ENCODE data around the gene PRAF2.

PRAF2 gene

GRCh38 chrX:49072712-49073095 is 1.1 kb downstream of the PRAF2 start:
- DNase-seq (ENCODE audit: low read depth in 2 of 2), result no peak

DNA sequence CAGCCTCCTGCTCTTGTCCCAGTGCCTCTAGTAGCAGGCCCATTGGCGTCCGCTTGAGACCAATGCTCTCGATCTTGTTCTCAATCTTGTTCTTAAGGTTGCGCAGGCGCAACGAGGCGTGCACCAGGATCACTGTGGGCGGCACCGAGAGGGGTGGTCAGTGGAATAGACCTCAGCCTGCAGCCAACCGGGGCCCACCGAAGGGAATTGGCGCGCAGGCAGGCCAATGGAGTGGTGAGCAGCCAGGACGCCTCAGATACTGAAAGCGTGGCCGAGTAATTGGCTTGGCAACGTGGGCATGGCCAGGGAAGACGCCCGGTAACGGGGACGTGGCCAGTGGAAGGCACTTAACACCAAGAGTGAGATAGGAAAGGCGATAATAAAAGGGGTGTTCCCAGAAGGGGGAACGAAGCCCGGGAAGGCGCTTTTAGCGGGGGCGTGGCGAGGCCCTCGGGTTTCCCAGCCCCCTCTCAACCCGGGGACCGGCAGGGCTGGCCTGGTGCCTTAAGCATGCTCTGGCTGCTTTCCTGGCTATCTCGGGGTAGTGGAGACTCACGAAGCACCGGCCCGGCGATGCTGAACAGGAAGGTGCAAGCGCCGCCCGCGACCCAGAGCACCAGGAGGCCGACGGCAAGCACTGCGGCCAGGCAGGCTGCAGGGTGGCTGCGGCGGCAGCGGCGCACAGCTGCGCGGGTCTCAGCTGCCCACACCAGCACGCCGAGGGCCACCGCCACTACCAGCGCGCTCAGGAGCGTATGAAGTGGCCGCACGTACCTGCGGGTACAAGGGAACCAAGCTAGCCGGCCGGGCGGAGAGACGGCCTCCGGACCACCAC is 1.7 kb downstream of the PRAF2 start:
- DNase-seq (ENCODE audit: low read depth in 2 of 2), result no peak

DNA sequence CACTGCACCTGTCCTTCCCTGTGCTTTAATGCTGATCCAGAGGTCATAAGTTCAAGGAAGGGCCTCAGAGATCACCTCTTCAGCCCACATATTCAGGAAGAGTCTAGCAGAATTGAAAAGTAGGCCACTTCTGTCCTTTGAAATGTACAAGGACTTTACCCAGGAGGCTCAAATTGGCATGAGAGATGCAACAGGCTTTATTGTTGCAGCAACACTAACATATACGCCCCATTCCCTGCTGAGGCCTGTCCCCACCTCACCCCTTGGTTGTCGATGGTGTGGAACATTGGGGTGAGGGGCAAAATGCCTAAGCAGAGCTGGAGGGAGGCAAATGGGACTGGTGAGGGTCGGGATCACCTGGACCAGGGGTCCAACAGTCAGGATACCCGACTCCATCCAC is 2.8 kb downstream of the PRAF2 start:
- DNase-seq (ENCODE audit: low read depth in 2 of 2), result no peak

- no peak for DNase-seq (ENCODE audit: low read depth in 2 of 2)
Measured at GRCh38 chrX:49069038-49069437, 4.8 kb downstream of the PRAF2 start.

DNA sequence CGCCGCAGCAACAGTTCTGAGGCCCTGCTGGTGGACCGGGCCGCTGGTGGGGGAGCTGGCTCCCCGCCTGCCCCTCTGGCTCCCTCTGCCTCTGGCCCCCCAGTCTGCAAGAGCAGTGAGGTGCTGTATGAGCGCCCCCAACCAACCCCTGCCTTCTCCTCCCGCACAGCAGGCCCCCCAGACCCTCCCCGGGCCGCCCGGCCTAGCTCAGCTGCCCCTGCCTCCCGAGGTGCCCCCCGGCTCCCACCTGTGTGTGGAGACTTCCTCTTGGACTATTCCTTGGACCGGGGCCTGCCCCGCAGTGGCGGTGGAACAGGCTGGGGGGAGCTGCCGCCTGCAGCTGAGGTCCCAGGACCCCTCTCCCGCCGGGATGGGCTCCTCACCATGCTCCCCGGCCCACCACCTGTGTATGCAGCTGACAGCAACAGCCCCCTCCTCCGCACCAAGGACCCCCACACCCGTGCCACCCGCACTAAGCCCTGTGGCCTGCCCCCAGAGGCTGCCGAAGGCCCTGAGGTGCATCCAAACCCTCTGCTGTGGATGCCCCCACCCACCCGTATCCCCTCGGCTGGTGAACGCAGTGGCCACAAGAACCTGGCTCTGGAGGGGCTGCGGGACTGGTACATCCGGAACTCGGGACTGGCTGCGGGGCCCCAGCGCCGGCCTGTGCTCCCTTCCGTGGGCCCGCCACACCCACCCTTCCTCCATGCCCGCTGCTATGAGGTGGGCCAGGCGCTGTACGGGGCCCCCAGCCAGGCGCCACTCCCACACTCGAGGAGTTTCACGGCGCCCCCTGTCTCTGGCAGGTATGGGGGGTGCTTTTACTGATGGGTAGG is 6.3 kb downstream of the PRAF2 start:
- no peak for DNase-seq (ENCODE audit: low read depth in 2 of 2)

DNA sequence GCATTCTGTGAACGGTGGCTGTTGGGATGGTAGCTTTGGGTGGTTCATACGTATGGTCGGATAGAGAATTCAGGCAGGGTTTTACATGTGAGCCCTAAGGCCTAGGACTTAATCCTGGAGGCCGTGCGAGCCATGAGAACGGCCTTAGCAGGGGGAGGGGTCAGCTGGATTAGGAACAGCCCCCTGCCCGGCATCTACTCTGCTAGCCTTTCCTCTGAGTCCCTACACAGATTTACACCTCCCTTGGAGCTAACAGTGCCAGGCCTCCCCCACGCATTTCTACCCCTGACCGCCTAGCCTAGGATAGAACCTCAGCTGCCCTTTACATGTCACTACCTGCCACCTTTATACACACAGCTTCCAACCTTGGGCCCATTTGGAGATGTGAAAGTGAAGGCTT is 7.1 kb downstream of the PRAF2 start:
- DNase-seq (ENCODE audit: low read depth in 2 of 2), result no peak

- DNase-seq (ENCODE audit: low read depth in 2 of 2), result no peak
Measured at GRCh38 chrX:49066278-49066677, 7.5 kb downstream of the PRAF2 start.

- DNase-seq (ENCODE audit: low read depth in 2 of 2), result no peak
Measured at GRCh38 chrX:49064735-49065134, 9.1 kb downstream of the PRAF2 start.

GRCh38 chrX:49064303-49064702 is 9.5 kb downstream of the PRAF2 start:
- DNase-seq (ENCODE audit: low read depth in 2 of 2), result no peak

- DNase-seq (ENCODE audit: low read depth in 2 of 2), result no peak
Measured at GRCh38 chrX:49063715-49064114, 10.1 kb downstream of the PRAF2 start.

GRCh38 chrX:49061916-49062315 is 11.9 kb downstream of the PRAF2 start:
- no peak for DNase-seq (ENCODE audit: low read depth in 2 of 2)

DNA sequence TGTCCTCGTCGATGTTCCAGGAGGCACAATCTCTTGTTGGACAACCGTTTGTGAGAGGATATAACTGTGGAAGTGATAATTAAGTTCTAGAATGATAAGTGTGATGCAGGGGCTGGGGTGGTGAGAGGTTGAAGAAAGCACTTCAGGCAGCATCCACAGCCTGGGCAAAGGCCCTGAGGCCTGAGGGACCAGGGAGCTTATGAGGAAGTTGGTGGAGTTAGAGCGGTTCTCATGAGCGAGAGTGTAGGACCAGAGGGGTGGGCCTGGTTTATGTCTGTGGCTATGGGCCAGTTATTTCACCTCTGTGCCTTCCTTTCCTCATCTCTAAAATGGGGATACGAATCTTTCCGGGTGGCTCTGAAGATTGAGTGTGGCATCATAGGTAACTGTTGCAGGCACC is 12.3 kb downstream of the PRAF2 start:
- no peak for DNase-seq (ENCODE audit: low read depth in 2 of 2)

DNA sequence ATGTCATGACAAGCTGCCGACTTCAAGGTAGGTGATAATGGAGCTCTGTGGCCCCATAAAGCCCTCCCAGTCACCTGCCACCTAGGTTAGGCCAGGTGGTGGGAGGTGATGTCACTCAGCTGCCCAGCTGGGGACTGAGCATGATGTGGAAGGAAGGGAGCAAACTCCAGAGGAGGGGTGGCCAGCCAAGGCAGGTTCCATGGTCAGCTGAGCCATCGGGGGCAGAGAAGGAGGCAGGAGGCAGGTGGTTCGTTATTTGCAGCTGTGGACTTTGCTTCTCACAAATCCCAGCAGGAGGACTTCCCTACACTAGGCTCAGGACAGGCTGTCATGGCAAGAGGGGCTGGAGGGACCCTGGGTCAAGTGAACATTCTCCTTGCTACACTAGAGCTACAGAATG is 12.9 kb downstream of the PRAF2 start:
- DNase-seq (ENCODE audit: low read depth in 2 of 2), result no peak

DNA sequence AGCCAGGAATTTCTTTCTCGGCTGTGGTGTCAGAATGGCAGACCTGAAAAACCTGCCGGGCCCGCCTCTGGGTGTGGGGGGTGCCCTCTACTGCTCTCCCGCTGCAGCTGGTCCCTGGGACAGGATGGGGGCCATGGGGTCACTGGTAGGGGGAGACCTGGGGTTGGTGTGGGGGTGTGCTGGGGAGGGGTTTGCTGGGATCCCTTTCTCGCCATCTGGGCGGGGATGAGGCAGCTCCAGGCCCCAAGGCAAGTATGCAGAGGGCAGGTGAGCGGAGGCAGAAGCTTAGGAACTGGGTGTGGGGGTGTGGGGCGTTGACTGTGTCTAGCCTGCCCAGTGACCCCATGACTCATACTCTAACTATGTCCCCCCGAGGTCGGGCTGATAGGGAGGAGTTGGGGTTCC is 14.1 kb downstream of the PRAF2 start:
- DNase-seq (ENCODE audit: low read depth in 2 of 2), result no peak

DNA sequence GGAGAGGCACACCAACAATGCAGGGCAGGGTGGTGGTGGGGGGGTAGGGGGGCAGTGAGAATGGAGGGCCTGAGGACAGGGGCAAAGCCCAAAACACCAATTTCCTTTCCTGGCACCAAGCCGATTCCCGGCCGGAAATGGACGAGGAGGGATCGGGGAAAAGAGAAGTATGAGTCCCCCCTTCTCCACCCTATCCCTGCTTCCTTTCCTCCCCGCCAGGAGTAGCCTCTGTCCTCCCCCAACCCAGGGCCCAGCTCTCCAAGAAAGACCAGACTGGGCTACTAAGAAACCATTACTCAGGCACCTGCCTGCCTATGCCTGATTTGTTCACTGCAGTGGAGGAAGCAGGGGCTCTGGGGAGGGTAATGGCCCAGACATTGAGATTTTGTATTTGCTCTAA is 14.6 kb downstream of the PRAF2 start:
- DNase-seq (ENCODE audit: low read depth in 2 of 2), result no peak

- no peak for DNase-seq (ENCODE audit: low read depth in 2 of 2)
Measured at GRCh38 chrX:49058794-49059193, 15.0 kb downstream of the PRAF2 start, which contains the start of gene CCDC120. Gene CCDC120, plus strand, starts transcription at chrX:49058999. Its CDS starts 3,043 bp downstream, at chrX:49062042.

GRCh38 chrX:49054073-49054762 is 19.6 kb downstream of the PRAF2 start:
- DNase-seq (ENCODE audit: low read depth in 2 of 2), result no peak

- no peak for DNase-seq (ENCODE audit: low read depth in 2 of 2)
Measured at GRCh38 chrX:49053223-49054072, 20.4 kb downstream of the PRAF2 start.

- no peak for DNase-seq (ENCODE audit: low read depth in 2 of 2)
Measured at GRCh38 chrX:49043987-49044281, 29.9 kb downstream of the PRAF2 start.

GRCh38 chrX:49043220-49043986 is 30.4 kb downstream of the PRAF2 start, which contains the start of gene TFE3:
Gene TFE3, minus strand, starts transcription at chrX:49043357. Its CDS starts 131 bp downstream, at chrX:49043226.
- peak; percentile 97 to 98 for DNase-seq (ENCODE audit: low read depth in 2 of 2)

Data from fibroblast of skin of left quadriceps (primary cell).